Measurements from ENCODE around the gene PRKCH. TPM values are rescaled to one million over a fixed set of nuclear protein-coding genes. Genes with fewer than 3 reads are reported as not detected.

Gene PRKCH
- total RNA-seq, 1 donor from 2014 or later = 8.4 TPM

GRCh38 chr14:61416591-61416990 is 95.2 kb downstream of the PRKCH start:
- no peak for TF ChIP-seq CTCF (IDR thresholded peaks at IDR 0.05; ENCODE audit: insufficient read depth, low read length, poor library complexity, severe bottlenecking)
- no peak for DNase-seq (ENCODE audit: low read depth)
- Histone ChIP-seq H3K4me3 (ENCODE audit: low read depth, low read length) (no peak overlapping the region), H3K36me3 (ENCODE audit: control insufficient read depth, insufficient read depth, low read length) (no peaks in the 10 kb centered on the region), H3K27me3 (ENCODE audit: control insufficient read depth, insufficient read depth, low read length) (no peaks in the 10 kb centered on the region)

GRCh38 chr14:61417141-61417540 is 95.8 kb downstream of the PRKCH start:
- Histone ChIP-seq H3K36me3 (ENCODE audit: control insufficient read depth, insufficient read depth, low read length) (no peaks in the 10 kb centered on the region), H3K27me3 (ENCODE audit: control insufficient read depth, insufficient read depth, low read length) (no peaks in the 10 kb centered on the region), H3K4me3 (ENCODE audit: low read depth, low read length) (no peak overlapping the region)
- no peak for TF ChIP-seq CTCF (IDR thresholded peaks at IDR 0.05; ENCODE audit: insufficient read depth, low read length, poor library complexity, severe bottlenecking)
- DNase-seq (ENCODE audit: low read depth) = no peak

GRCh38 chr14:61417883-61418455 is 96.6 kb downstream of the PRKCH start:
- Histone ChIP-seq H3K27me3 (ENCODE audit: control insufficient read depth, insufficient read depth, low read length) (no peaks in the 10 kb centered on the region), H3K4me3 (ENCODE audit: low read depth, low read length) (no peak overlapping the region), H3K36me3 (ENCODE audit: control insufficient read depth, insufficient read depth, low read length) (no peaks in the 10 kb centered on the region)
- no peak for TF ChIP-seq CTCF (IDR thresholded peaks at IDR 0.05; ENCODE audit: insufficient read depth, low read length, poor library complexity, severe bottlenecking)
- no peak for DNase-seq (ENCODE audit: low read depth)

- Histone ChIP-seq H3K27me3 (ENCODE audit: control insufficient read depth, insufficient read depth, low read length) (no peaks in the 10 kb centered on the region), H3K36me3 (ENCODE audit: control insufficient read depth, insufficient read depth, low read length) (no peaks in the 10 kb centered on the region), H3K4me3 (ENCODE audit: low read depth, low read length) (no peak overlapping the region)
- DNase-seq (ENCODE audit: low read depth) = no peak
- TF ChIP-seq CTCF (IDR thresholded peaks at IDR 0.05; ENCODE audit: insufficient read depth, low read length, poor library complexity, severe bottlenecking) = no peak
These were observed 97.4 kb downstream of the PRKCH start for GRCh38 chr14:61418746-61419145.

- DNase-seq (ENCODE audit: low read depth) = no peak
- TF ChIP-seq CTCF (IDR thresholded peaks at IDR 0.05; ENCODE audit: insufficient read depth, low read length, poor library complexity, severe bottlenecking) = no peak
- Histone ChIP-seq H3K36me3 (ENCODE audit: control insufficient read depth, insufficient read depth, low read length) (no peaks in the 10 kb centered on the region), H3K4me3 (ENCODE audit: low read depth, low read length) (no peak overlapping the region), H3K27me3 (ENCODE audit: control insufficient read depth, insufficient read depth, low read length) (no peaks in the 10 kb centered on the region)
These were observed 97.8 kb downstream of the PRKCH start for GRCh38 chr14:61419201-61419600.

GRCh38 chr14:61420326-61420725 is 98.9 kb downstream of the PRKCH start:
- no peak for TF ChIP-seq CTCF (IDR thresholded peaks at IDR 0.05; ENCODE audit: insufficient read depth, low read length, poor library complexity, severe bottlenecking)
- DNase-seq (ENCODE audit: low read depth) = peak; percentile 37
- Histone ChIP-seq H3K36me3 (ENCODE audit: control insufficient read depth, insufficient read depth, low read length) (no peaks in the 10 kb centered on the region), H3K4me3 (ENCODE audit: low read depth, low read length) (no peak overlapping the region), H3K27me3 (ENCODE audit: control insufficient read depth, insufficient read depth, low read length) (no peaks in the 10 kb centered on the region)
